ENCODE results near the gene CXorf38.

CXorf38 gene

GRCh38 chrX:40647307-40648197 lies at the start of gene CXorf38:
CXorf38 (minus strand) TSS chrX:40647561; CDS start chrX:40647520, 41 bp downstream.
- peak; percentile 80 for DNase-seq (ENCODE audit: low read depth)

- DNase-seq (ENCODE audit: low read depth): no peak
These were observed 47.4 kb upstream of the CXorf38 start for GRCh38 chrX:40694802-40695201.

- DNase-seq (ENCODE audit: low read depth): no peak
These were observed 41.6 kb upstream of the CXorf38 start for GRCh38 chrX:40688929-40689328.

GRCh38 chrX:40687169-40687568 lies 39.8 kb upstream of the CXorf38 start:
- no peak for DNase-seq (ENCODE audit: low read depth)

- no peak for DNase-seq (ENCODE audit: low read depth)
These were observed 38.1 kb upstream of the CXorf38 start for GRCh38 chrX:40685362-40685918.

GRCh38 chrX:40684092-40684491 lies 36.7 kb upstream of the CXorf38 start:
- DNase-seq (ENCODE audit: low read depth): no peak

- DNase-seq (ENCODE audit: low read depth): no peak
These were observed 35.9 kb upstream of the CXorf38 start for GRCh38 chrX:40683245-40683644.

GRCh38 chrX:40671126-40671525 lies 23.8 kb upstream of the CXorf38 start:
- DNase-seq (ENCODE audit: low read depth): no peak

- DNase-seq (ENCODE audit: low read depth): no peak
These were observed 16.7 kb upstream of the CXorf38 start for GRCh38 chrX:40663880-40664630.

- DNase-seq (ENCODE audit: low read depth): no peak
These were observed 15.8 kb upstream of the CXorf38 start for GRCh38 chrX:40663078-40663740.

- no peak for DNase-seq (ENCODE audit: low read depth)
These were observed 14.1 kb upstream of the CXorf38 start for GRCh38 chrX:40661489-40661888.

GRCh38 chrX:40660381-40660780 lies 13.0 kb upstream of the CXorf38 start:
- DNase-seq (ENCODE audit: low read depth): no peak

GRCh38 chrX:40653535-40653934 lies 6.2 kb upstream of the CXorf38 start:
- DNase-seq (ENCODE audit: low read depth): no peak

GRCh38 chrX:40652664-40653063 lies 5.3 kb upstream of the CXorf38 start:
- no peak for DNase-seq (ENCODE audit: low read depth)

GRCh38 chrX:40651620-40652223 lies 4.4 kb upstream of the CXorf38 start:
- peak; percentile 37 for DNase-seq (ENCODE audit: low read depth)

- DNase-seq (ENCODE audit: low read depth): no peak
These were observed 663 bp downstream of the CXorf38 start for GRCh38 chrX:40646489-40647306.

GRCh38 chrX:40644821-40645358 lies 2.5 kb downstream of the CXorf38 start:
- DNase-seq (ENCODE audit: low read depth): no peak

GRCh38 chrX:40644176-40644575 lies 3.2 kb downstream of the CXorf38 start:
- no peak for DNase-seq (ENCODE audit: low read depth)

- no peak for DNase-seq (ENCODE audit: low read depth)
These were observed 9.7 kb downstream of the CXorf38 start for GRCh38 chrX:40637687-40638086.

GRCh38 chrX:40632199-40632598 lies 15.2 kb downstream of the CXorf38 start:
- DNase-seq (ENCODE audit: low read depth): no peak

- DNase-seq (ENCODE audit: low read depth): no peak
These were observed 18.9 kb downstream of the CXorf38 start for GRCh38 chrX:40628506-40628905.
